Liver (tissue), 9 donors: ENCODE results near the gene RBM14. TPM values are rescaled to one million over a fixed set of nuclear protein-coding genes. Genes with fewer than 3 reads are reported as not detected.

Experiments
- DNase-seq: peaks from one replicate; pipeline ENCODE4 v3.0.0-alpha.2; 2017; ENCODE audit warnings: low spot score
- H3K27ac ChIP-seq, 2 donors: one replicate each; pipeline ENCODE4 v1.7.0; 2013; ENCODE audit warnings: inconsistent platforms in 2 of 2, low read length in 2 of 2, control low read depth in 1 of 2, low read depth in 1 of 2, mild to moderate bottlenecking in 1 of 2
- H3K27me3 ChIP-seq, 4 donors: one replicate each; pipeline versions ENCODE4 v1.6.1 to v1.7.0; 2013; ENCODE audit warnings: low read length in 3 of 4, inconsistent platforms in 1 of 4, mild to moderate bottlenecking in 1 of 4, moderate library complexity in 1 of 4; ENCODE audit not compliant: control insufficient read depth in 4 of 4, insufficient read depth in 4 of 4
- H3K36me3 ChIP-seq, 4 donors: one replicate each; pipeline versions ENCODE4 v1.6.1 to v1.7.0; 2013; ENCODE audit warnings: low read length in 3 of 4, mild to moderate bottlenecking in 3 of 4, low read depth in 1 of 4, moderate library complexity in 1 of 4; ENCODE audit not compliant: control insufficient read depth in 4 of 4, insufficient read depth in 3 of 4
- H3K4me1 ChIP-seq, 4 donors: one replicate each; pipeline versions ENCODE4 v1.6.1 to v1.7.0; 2013; ENCODE audit warnings: low read length in 3 of 4, mild to moderate bottlenecking in 3 of 4, moderate library complexity in 1 of 4; ENCODE audit not compliant: control insufficient read depth in 4 of 4, insufficient read depth in 4 of 4
- H3K4me3 ChIP-seq, 3 donors: one replicate each; pipeline versions ENCODE4 v1.6.1 to v1.7.0; 2013; ENCODE audit warnings: low read length in 3 of 3, control low read depth in 1 of 3, low read depth in 1 of 3, mild to moderate bottlenecking in 1 of 3
- H3K9ac ChIP-seq, 2 donors: one replicate each; pipeline ENCODE4 v1.7.0; 2013; ENCODE audit warnings: low read length in 2 of 2, mild to moderate bottlenecking in 2 of 2, moderate library complexity in 2 of 2, control low read depth in 1 of 2, low read depth in 1 of 2
- H3K9me3 ChIP-seq, 4 donors: one replicate each; pipeline versions ENCODE4 v1.6.1 to v1.7.0; 2013; ENCODE audit warnings: low read length in 3 of 4; ENCODE audit not compliant: control insufficient read depth in 4 of 4
- EGR1 ChIP-seq, 2 donors: IDR thresholded peaks; 2 replicates each; pipeline ENCODE4 v1.6.1; 2016 to 2018; ENCODE audit warnings: antibody characterized with exemption in 2 of 2, low read depth in 2 of 2
- FOXA1 ChIP-seq: IDR thresholded peaks from 2 replicates; pipeline ENCODE4 v1.6.1; 2016; ENCODE audit warnings: antibody characterized with exemption
- FOXA2 ChIP-seq: IDR thresholded peaks from 2 replicates; pipeline ENCODE4 v1.6.1; 2016; ENCODE audit warnings: antibody characterized with exemption
- HNF4A ChIP-seq, 2 donors: conservative IDR thresholded peaks; 2 replicates each; pipeline ENCODE4 v1.6.1; 2016; ENCODE audit warnings: antibody characterized with exemption in 2 of 2, mild to moderate bottlenecking in 2 of 2
- JUND ChIP-seq, 2 donors: IDR thresholded peaks; 2 replicates each; pipeline ENCODE4 v1.6.1; 2016; ENCODE audit warnings: antibody characterized with exemption in 2 of 2
- MAX ChIP-seq: IDR thresholded peaks from 2 replicates; pipeline ENCODE4 v1.6.1; 2016; ENCODE audit warnings: antibody characterized with exemption
- RAD21 ChIP-seq, 2 donors: IDR thresholded peaks; 2 replicates each; pipeline ENCODE4 v1.6.1; 2016; ENCODE audit warnings: antibody characterized with exemption in 2 of 2, mild to moderate bottlenecking in 2 of 2
- YY1 ChIP-seq: IDR thresholded peaks from 2 replicates; pipeline ENCODE4 v1.6.1; 2016; ENCODE audit warnings: antibody characterized with exemption, mild to moderate bottlenecking
- WGBS: extraction: QIAGEN DNeasy Blood & Tissue Kit; methylation state at CpG from one replicate; pipeline ENCODE4 v1.1.7; 2013; 5-methylcytosine and 5-hydroxymethylcytosine counted together
- polyA plus RNA-seq, 2 donors: library from polyadenylated mRNA; stranded (reverse) in 1 of 2; unstranded in 1 of 2; fragments of 200-250 nt in 1 of 2; fragments of >200 nt in 1 of 2; fragmentation: Nextera tagmentation in 1 of 2; extraction: Ambion mirVana in 1 of 2; gene quantifications; one replicate each; pipeline versions ENCODE4 v1.2.1 to v1.2.3, GENCODE V29; 2013 to 2015
- total RNA-seq, 2 donors: library from RNA; depleted of rRNA; stranded (reverse); fragments of >200 nt; gene quantifications; one replicate each; pipeline ENCODE4 v1.2.3, GENCODE V29; 2014
- TF ChIP-seq, protein P1 (sequence below): IDR thresholded peaks from 2 replicates; pipeline ENCODE4 v1.6.1; 2016; ENCODE audit warnings: antibody characterized with exemption
- TF ChIP-seq, protein P2 (sequence below): fragments of 150-350 bp; IDR thresholded peaks from 2 replicates; pipeline ENCODE4 v1.5.1; 2017; ENCODE audit warnings: improper control_type of control experiment, low read depth, low read length; ENCODE audit not compliant: missing input control
- donor health status: healthy.
- donor health status: healthy.
- donor health status: healthy.
- donor health status: healthy.
- donor health status: healthy.

Gene RBM14
- total and polyA plus RNA-seq, 4 donors = 7.0 to 53.5 (median 21.9) TPM

GRCh38 chr11:66632952-66633351 is 16.5 kb downstream of the RBM14 start:
- TF ChIP-seq RAD21 (IDR thresholded peaks at IDR 0.05) (no peak), JUND (IDR thresholded peaks at IDR 0.05) (no peak), YY1 (no peak), EGR1 (IDR thresholded peaks at IDR 0.05; ENCODE audit: low read depth in 2 of 2) (no peak), HNF4A (conservative IDR thresholded peaks at IDR 0.05) (no peak)
- TF ChIP-seq, protein P1, sequence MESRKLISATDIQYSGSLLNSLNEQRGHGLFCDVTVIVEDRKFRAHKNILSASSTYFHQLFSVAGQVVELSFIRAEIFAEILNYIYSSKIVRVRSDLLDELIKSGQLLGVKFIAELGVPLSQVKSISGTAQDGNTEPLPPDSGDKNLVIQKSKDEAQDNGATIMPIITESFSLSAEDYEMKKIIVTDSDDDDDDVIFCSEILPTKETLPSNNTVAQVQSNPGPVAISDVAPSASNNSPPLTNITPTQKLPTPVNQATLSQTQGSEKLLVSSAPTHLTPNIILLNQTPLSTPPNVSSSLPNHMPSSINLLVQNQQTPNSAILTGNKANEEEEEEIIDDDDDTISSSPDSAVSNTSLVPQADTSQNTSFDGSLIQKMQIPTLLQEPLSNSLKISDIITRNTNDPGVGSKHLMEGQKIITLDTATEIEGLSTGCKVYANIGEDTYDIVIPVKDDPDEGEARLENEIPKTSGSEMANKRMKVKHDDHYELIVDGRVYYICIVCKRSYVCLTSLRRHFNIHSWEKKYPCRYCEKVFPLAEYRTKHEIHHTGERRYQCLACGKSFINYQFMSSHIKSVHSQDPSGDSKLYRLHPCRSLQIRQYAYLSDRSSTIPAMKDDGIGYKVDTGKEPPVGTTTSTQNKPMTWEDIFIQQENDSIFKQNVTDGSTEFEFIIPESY = no peak
- Histone ChIP-seq H3K4me3 (no peak overlapping the region), H3K4me1 (peaks cover 2 to 13% (median 8%) of the 10 kb centered on the region in 4 donors), H3K9me3 (no peaks in the 10 kb centered on the region), H3K27ac (no peak overlapping the region), H3K9ac (no peak overlapping the region), H3K27me3 (no peaks in the 10 kb centered on the region), H3K36me3 (peaks cover 6 to 23% (median 16%) of the 10 kb centered on the region in 4 donors)
- DNase-seq = no peak
- 86% methylated on average over 2 of the region's 2 CpGs for WGBS

GRCh38 chr11:66636411-66636810 is 20.0 kb downstream of the RBM14 start:
- Histone ChIP-seq H3K4me1 (peaks cover 5 to 41% (median 32%) of the 10 kb centered on the region in 4 donors), H3K27ac (peak overlapping the region in 1 of 2 donors; percentile 27)

DNA sequence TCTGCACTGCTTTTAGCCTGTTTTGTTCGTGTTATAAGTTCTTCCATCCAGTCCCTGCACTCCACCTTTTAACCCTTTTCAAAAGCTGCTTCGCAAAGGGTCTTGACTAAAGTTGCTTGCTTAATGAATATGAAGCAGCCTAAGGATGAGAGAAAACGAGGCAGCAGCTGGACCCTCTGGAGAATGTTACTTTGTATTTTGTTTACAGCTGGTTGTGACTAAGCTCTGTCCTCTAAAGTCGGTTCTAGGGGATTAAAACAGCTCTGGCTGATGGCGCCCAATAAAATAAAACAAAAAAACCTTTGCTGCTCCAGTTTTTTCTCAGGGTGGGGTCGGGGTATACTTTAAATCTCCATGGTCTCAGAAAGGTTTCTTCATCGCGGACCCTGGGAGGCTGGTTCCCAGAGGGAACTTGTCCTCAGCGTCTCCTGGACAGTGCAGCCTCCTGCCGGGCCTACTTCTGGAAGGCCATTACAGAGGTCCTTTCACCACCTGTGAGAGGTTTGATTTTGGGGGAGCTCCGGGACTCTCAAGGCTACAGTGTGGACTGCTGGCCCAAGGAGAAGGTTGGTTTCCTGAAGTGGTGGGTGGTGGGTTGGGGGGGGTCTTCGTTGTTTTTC is 21.2 kb downstream of the RBM14 start:
- no peak overlapping the region for H3K9ac ChIP-seq
- TF ChIP-seq FOXA1 (no peak), FOXA2 (no peak), MAX (no peak), HNF4A (conservative IDR thresholded peaks at IDR 0.05) (no peak), RAD21 (IDR thresholded peaks at IDR 0.05) (no peak), YY1 (no peak), JUND (IDR thresholded peaks at IDR 0.05) (no peak)
- TF ChIP-seq, protein P2, sequence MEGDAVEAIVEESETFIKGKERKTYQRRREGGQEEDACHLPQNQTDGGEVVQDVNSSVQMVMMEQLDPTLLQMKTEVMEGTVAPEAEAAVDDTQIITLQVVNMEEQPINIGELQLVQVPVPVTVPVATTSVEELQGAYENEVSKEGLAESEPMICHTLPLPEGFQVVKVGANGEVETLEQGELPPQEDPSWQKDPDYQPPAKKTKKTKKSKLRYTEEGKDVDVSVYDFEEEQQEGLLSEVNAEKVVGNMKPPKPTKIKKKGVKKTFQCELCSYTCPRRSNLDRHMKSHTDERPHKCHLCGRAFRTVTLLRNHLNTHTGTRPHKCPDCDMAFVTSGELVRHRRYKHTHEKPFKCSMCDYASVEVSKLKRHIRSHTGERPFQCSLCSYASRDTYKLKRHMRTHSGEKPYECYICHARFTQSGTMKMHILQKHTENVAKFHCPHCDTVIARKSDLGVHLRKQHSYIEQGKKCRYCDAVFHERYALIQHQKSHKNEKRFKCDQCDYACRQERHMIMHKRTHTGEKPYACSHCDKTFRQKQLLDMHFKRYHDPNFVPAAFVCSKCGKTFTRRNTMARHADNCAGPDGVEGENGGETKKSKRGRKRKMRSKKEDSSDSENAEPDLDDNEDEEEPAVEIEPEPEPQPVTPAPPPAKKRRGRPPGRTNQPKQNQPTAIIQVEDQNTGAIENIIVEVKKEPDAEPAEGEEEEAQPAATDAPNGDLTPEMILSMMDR = no peak
- TF ChIP-seq, protein P1 = no peak
- WGBS = 63% methylated on average over 12 of the region's 12 CpGs
- H3K9me3 ChIP-seq = no peaks in the 10 kb centered on the region
- no peaks in the 10 kb centered on the region for H3K27me3 ChIP-seq
- H3K27ac ChIP-seq = peak overlapping the region; percentile 44 to 68
- H3K4me3 ChIP-seq = peak overlapping the region; percentile 22 to 60 (median 46)
- DNase-seq = no peak
- peaks cover 5 to 53% (median 44%) of the 10 kb centered on the region in 4 donors for H3K4me1 ChIP-seq
- H3K36me3 ChIP-seq = peaks cover 3 to 22% (median 11%) of the 10 kb centered on the region in 4 donors

More at GRCh38 chr11:66636411-66636810, 20.0 kb downstream of the RBM14 start:
- no peaks in the 10 kb centered on the region for H3K27me3 ChIP-seq
- DNase-seq = no peak
- 80% methylated on average over 3 of the region's 3 CpGs for WGBS
- no peak overlapping the region for H3K9ac ChIP-seq
- no peaks in the 10 kb centered on the region for H3K9me3 ChIP-seq
- peaks cover 3 to 16% (median 9%) of the 10 kb centered on the region in 4 donors for H3K36me3 ChIP-seq
- TF ChIP-seq FOXA2 (no peak), YY1 (no peak)
- no peak overlapping the region for H3K4me3 ChIP-seq
